ENCODE measurements around the gene KBTBD12.

KBTBD12 gene

DNA sequence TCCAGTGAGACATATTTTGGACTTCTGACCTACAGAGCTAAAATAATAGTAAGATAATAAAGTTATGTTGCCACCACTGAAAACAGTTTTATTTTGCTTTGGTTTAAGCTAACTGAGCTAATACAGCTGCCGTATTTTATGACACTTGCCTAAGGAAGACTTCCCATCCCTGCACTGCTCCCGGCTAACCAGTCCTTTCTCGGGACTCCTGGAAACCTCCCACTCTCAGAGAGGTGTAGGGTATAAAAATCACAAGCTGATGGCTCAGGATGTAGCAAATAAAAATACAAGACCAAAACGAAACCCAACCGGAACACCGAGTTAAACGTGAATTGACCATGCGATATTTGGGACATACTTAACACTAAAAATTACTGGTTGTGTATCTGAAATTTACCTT is 448 bp upstream of the KBTBD12 start:
- TF ChIP-seq, protein P1, sequence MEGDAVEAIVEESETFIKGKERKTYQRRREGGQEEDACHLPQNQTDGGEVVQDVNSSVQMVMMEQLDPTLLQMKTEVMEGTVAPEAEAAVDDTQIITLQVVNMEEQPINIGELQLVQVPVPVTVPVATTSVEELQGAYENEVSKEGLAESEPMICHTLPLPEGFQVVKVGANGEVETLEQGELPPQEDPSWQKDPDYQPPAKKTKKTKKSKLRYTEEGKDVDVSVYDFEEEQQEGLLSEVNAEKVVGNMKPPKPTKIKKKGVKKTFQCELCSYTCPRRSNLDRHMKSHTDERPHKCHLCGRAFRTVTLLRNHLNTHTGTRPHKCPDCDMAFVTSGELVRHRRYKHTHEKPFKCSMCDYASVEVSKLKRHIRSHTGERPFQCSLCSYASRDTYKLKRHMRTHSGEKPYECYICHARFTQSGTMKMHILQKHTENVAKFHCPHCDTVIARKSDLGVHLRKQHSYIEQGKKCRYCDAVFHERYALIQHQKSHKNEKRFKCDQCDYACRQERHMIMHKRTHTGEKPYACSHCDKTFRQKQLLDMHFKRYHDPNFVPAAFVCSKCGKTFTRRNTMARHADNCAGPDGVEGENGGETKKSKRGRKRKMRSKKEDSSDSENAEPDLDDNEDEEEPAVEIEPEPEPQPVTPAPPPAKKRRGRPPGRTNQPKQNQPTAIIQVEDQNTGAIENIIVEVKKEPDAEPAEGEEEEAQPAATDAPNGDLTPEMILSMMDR (IDR thresholded peaks at IDR 0.05; ENCODE audit: borderline replicate concordance, extremely low read depth, low read length, poor library complexity, severe bottlenecking), result no peak
- Histone ChIP-seq H3K4me1 (ENCODE audit: insufficient read depth, low read length) (no peaks in the 10 kb centered on the region), H2AFZ (ENCODE audit: low read depth, low read length) (no peak overlapping the region), H4K20me1 (ENCODE audit: insufficient read depth, low read length) (no peaks in the 10 kb centered on the region), H3K9ac (ENCODE audit: low read depth, low read length) (no peak overlapping the region), H3K36me3 (ENCODE audit: insufficient read depth, low read length) (no peaks in the 10 kb centered on the region), H3K79me2 (ENCODE audit: insufficient read depth, low read length) (no peaks in the 10 kb centered on the region), H3K27ac (ENCODE audit: low read length) (no peak overlapping the region), H3K4me2 (ENCODE audit: insufficient read depth, low read length) (no peak overlapping the region), H3K9me3 (ENCODE audit: insufficient read depth, low read length, severe bottlenecking) (no peaks in the 10 kb centered on the region), H3K4me3 (ENCODE audit: low read depth in 1 of 2, low read length in 2 of 2) (no peak overlapping the region), H3K27me3 (ENCODE audit: insufficient read depth, low read length, poor library complexity) (no peaks in the 10 kb centered on the region)
- DNase-seq, result no peak
- no peak for ATAC-seq (ENCODE audit: insufficient read depth, low read depth)

- Histone ChIP-seq H3K79me2 (ENCODE audit: insufficient read depth, low read length) (no peaks in the 10 kb centered on the region), H2AFZ (ENCODE audit: low read depth, low read length) (no peak overlapping the region), H3K4me3 (ENCODE audit: low read depth in 1 of 2, low read length in 2 of 2) (no peak overlapping the region), H4K20me1 (ENCODE audit: insufficient read depth, low read length) (no peaks in the 10 kb centered on the region), H3K36me3 (ENCODE audit: insufficient read depth, low read length) (no peaks in the 10 kb centered on the region), H3K9ac (ENCODE audit: low read depth, low read length) (no peak overlapping the region), H3K27ac (ENCODE audit: low read length) (no peak overlapping the region), H3K4me1 (ENCODE audit: insufficient read depth, low read length) (no peaks in the 10 kb centered on the region), H3K27me3 (ENCODE audit: insufficient read depth, low read length, poor library complexity) (no peaks in the 10 kb centered on the region), H3K9me3 (ENCODE audit: insufficient read depth, low read length, severe bottlenecking) (no peaks in the 10 kb centered on the region), H3K4me2 (ENCODE audit: insufficient read depth, low read length) (no peak overlapping the region)
- no peak for DNase-seq
- ATAC-seq (ENCODE audit: insufficient read depth, low read depth), result no peak
- no peak for TF ChIP-seq EZH2 (IDR thresholded peaks at IDR 0.05; ENCODE audit: borderline replicate concordance, low read depth, low read length, severe bottlenecking)
- TF ChIP-seq, protein P1 (IDR thresholded peaks at IDR 0.05; ENCODE audit: borderline replicate concordance, extremely low read depth, low read length, poor library complexity, severe bottlenecking), result no peak
These were observed 983 bp downstream of the KBTBD12 start for GRCh38 chr3:127915937-127916493.

DNA sequence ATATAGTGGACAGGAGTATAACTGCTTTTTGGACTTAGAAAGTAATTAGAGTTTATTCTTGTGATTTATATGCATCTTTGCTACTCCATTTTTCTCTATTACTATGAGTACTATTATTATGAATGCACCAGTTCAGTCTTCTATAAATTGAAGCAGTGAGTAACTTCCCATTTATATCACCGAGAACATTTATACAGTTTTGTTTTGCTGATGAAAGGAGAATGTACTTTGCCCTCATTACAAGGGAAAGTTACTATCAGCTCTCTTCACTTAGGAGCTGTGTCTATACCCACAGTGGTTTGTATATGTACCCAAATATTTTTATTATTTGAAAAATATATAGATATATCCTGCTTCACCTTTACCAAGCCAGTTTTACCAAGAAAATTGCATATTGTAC is 5.7 kb downstream of the KBTBD12 start:
- no peak overlapping the region for H3K4me3 ChIP-seq (ENCODE audit: low read depth in 1 of 2, low read length in 2 of 2)
- DNase-seq, result no peak
- no peaks in the 10 kb centered on the region for H3K36me3 ChIP-seq (ENCODE audit: insufficient read depth, low read length)
- no peak overlapping the region for H3K27ac ChIP-seq (ENCODE audit: low read length)
- no peak for ATAC-seq (ENCODE audit: insufficient read depth, low read depth)
- no peak overlapping the region for H2AFZ ChIP-seq (ENCODE audit: low read depth, low read length)
- peaks cover 10% of the 10 kb centered on the region for H3K27me3 ChIP-seq (ENCODE audit: insufficient read depth, low read length, poor library complexity)
- no peak overlapping the region for H3K9ac ChIP-seq (ENCODE audit: low read depth, low read length)
- H3K79me2 ChIP-seq (ENCODE audit: insufficient read depth, low read length), result no peaks in the 10 kb centered on the region
- H3K4me1 ChIP-seq (ENCODE audit: insufficient read depth, low read length), result no peaks in the 10 kb centered on the region
- H4K20me1 ChIP-seq (ENCODE audit: insufficient read depth, low read length), result no peaks in the 10 kb centered on the region
- H3K4me2 ChIP-seq (ENCODE audit: insufficient read depth, low read length), result no peak overlapping the region
- TF ChIP-seq, protein P1 (IDR thresholded peaks at IDR 0.05; ENCODE audit: borderline replicate concordance, extremely low read depth, low read length, poor library complexity, severe bottlenecking), result no peak
- no peak for TF ChIP-seq EZH2 (IDR thresholded peaks at IDR 0.05; ENCODE audit: borderline replicate concordance, low read depth, low read length, severe bottlenecking)
- H3K9me3 ChIP-seq (ENCODE audit: insufficient read depth, low read length, severe bottlenecking), result no peaks in the 10 kb centered on the region

GRCh38 chr3:127923611-127924010 is 8.6 kb downstream of the KBTBD12 start:
- Histone ChIP-seq H3K27ac (ENCODE audit: low read length) (no peak overlapping the region), H3K79me2 (ENCODE audit: insufficient read depth, low read length) (no peaks in the 10 kb centered on the region), H3K4me3 (ENCODE audit: low read depth in 1 of 2, low read length in 2 of 2) (no peak overlapping the region), H3K36me3 (ENCODE audit: insufficient read depth, low read length) (no peaks in the 10 kb centered on the region), H3K27me3 (ENCODE audit: insufficient read depth, low read length, poor library complexity) (peaks cover 17% of the 10 kb centered on the region), H2AFZ (ENCODE audit: low read depth, low read length) (no peak overlapping the region), H3K9ac (ENCODE audit: low read depth, low read length) (no peak overlapping the region), H3K9me3 (ENCODE audit: insufficient read depth, low read length, severe bottlenecking) (no peaks in the 10 kb centered on the region), H3K4me1 (ENCODE audit: insufficient read depth, low read length) (no peaks in the 10 kb centered on the region), H3K4me2 (ENCODE audit: insufficient read depth, low read length) (no peak overlapping the region), H4K20me1 (ENCODE audit: insufficient read depth, low read length) (no peaks in the 10 kb centered on the region)
- TF ChIP-seq EZH2 (IDR thresholded peaks at IDR 0.05; ENCODE audit: borderline replicate concordance, low read depth, low read length, severe bottlenecking), result no peak
- TF ChIP-seq, protein P1 (IDR thresholded peaks at IDR 0.05; ENCODE audit: borderline replicate concordance, extremely low read depth, low read length, poor library complexity, severe bottlenecking), result no peak
- ATAC-seq (ENCODE audit: insufficient read depth, low read depth), result no peak
- no peak for DNase-seq

Data from DND-41 (cell line).